NCI-H82 (cell line): ENCODE measurements around the gene PAXX.

Experiments
- DNase-seq: peaks from one replicate; lab custom pipeline; 2025; lab: John Stamatoyannopoulos, UW

The PAXX gene

GRCh38 chr9:136953771-136954269 lies 38.4 kb upstream of the PAXX start:
- DNase-seq, result no peak

- no peak for DNase-seq
Observed at GRCh38 chr9:136954270-136955083, 37.7 kb upstream of the PAXX start.

GRCh38 chr9:136955202-136955942 lies 36.9 kb upstream of the PAXX start:
- no peak for DNase-seq

- DNase-seq, result no peak
Observed at GRCh38 chr9:136955943-136956335, 36.3 kb upstream of the PAXX start.

- DNase-seq, result no peak
Observed at GRCh38 chr9:136956604-136957003, 35.6 kb upstream of the PAXX start.

- DNase-seq, result no peak
Observed at GRCh38 chr9:136957461-136957860, 34.8 kb upstream of the PAXX start.

GRCh38 chr9:136957901-136958300 lies 34.3 kb upstream of the PAXX start:
- no peak for DNase-seq

- no peak for DNase-seq
Observed at GRCh38 chr9:136958473-136958872, 33.7 kb upstream of the PAXX start.

GRCh38 chr9:136958898-136959850 lies 33.0 kb upstream of the PAXX start:
- DNase-seq, result no peak

GRCh38 chr9:136960212-136960937 lies 31.8 kb upstream of the PAXX start:
- no peak for DNase-seq

GRCh38 chr9:136960938-136961275 lies 31.3 kb upstream of the PAXX start:
- DNase-seq, result no peak

- peak; percentile 25 for DNase-seq
Observed at GRCh38 chr9:136961279-136962065, 30.8 kb upstream of the PAXX start.

- DNase-seq, result no peak
Observed at GRCh38 chr9:136962163-136962562, 30.1 kb upstream of the PAXX start.

GRCh38 chr9:136962701-136963248 lies 29.4 kb upstream of the PAXX start:
- no peak for DNase-seq

GRCh38 chr9:136963341-136963740 lies 28.9 kb upstream of the PAXX start:
- no peak for DNase-seq

- no peak for DNase-seq
Observed at GRCh38 chr9:136963751-136964150, 28.5 kb upstream of the PAXX start.

GRCh38 chr9:136964171-136964689 lies 28.0 kb upstream of the PAXX start:
- DNase-seq, result peak; percentile 20

GRCh38 chr9:136964833-136965422 lies 27.3 kb upstream of the PAXX start:
- DNase-seq, result no peak

- no peak for DNase-seq
Observed at GRCh38 chr9:136965771-136966484, 26.3 kb upstream of the PAXX start.
